ENCODE data around the gene MORN1. TPM values are rescaled to one million over a fixed set of nuclear protein-coding genes. Genes with fewer than 3 reads are reported as not detected.

Gene MORN1
- total and polyA plus RNA-seq, 10 of the 15 experiments (the other 5 are each of a cell fraction or from before 2014, with no cell fraction given) = 0.76 to 7.9 (median 5.5) TPM

- peaks cover 12% of the 10 kb centered on the region for H3K79me2 ChIP-seq (ENCODE audit: control insufficient read depth, insufficient read depth, low read length)
- ATAC-seq (no peak), DNase-seq (ENCODE audit: low read depth, low spot score) (no peak), FAIRE-seq (no peak)
- ChIA-PET RAD21 (ENCODE audit: unreplicated experiment) (no interaction called here), CTCF (no interaction called here), POLR2A (no interaction called here), SMC1A (ENCODE audit: uncharacterized antibody, unreplicated experiment) (no interaction called here)
- no peak overlapping the region for H3K9ac ChIP-seq (ENCODE audit: control insufficient read depth, insufficient read depth, low read length)
- no peak overlapping the region for H3K27ac ChIP-seq (ENCODE audit: control insufficient read depth, insufficient read depth)
- 75% methylated on average over 6 of the region's 8 CpGs for WGBS (ENCODE audit: insufficient coverage, insufficient replicate concordance, low lambda C conversion rate, missing lambda C conversion rate)
- no peaks in the 10 kb centered on the region for H3K27me3 ChIP-seq (replicated peaks in 1 of 2; ENCODE audit: control insufficient read depth in 2 of 2, insufficient read depth in 2 of 2, low read length in 1 of 2)
- H3K4me2 ChIP-seq (ENCODE audit: control insufficient read depth, insufficient read depth) = no peak overlapping the region
- in situ Hi-C loops (cut with MboI) (no loop called here), intact Hi-C loops (cut with micrococcal nuclease; ENCODE audit: unreplicated experiment) (no loop called here)
- H3K36me3 ChIP-seq (ENCODE audit: control insufficient read depth in 2 of 2, insufficient read depth in 2 of 2, low read length in 1 of 2) = peaks cover 5 to 12% of the 10 kb centered on the region in 2 experiments
- H3K4me3 ChIP-seq = no peak overlapping the region
- TF ChIP-seq NR2C2 (IDR thresholded peaks at IDR 0.05; ENCODE audit: borderline replicate concordance, control insufficient read depth, insufficient read length, low read depth) = no peak
- TF ChIP-seq ZSCAN29 (IDR thresholded peaks at IDR 0.05) = no peak
- no peak for TF ChIP-seq SREBF1 (IDR thresholded peaks at IDR 0.05; ENCODE audit: low read length)
- no peak for TF ChIP-seq CHD2 (IDR thresholded peaks at IDR 0.05; ENCODE audit: borderline replicate concordance, low read depth, low read length)
- no peak for TF ChIP-seq ZNF592 (IDR thresholded peaks at IDR 0.05)
- TF ChIP-seq ZBTB40 (IDR thresholded peaks at IDR 0.05; ENCODE audit: borderline replicate concordance) = no peak
- TF ChIP-seq YBX1 (IDR thresholded peaks at IDR 0.05) = no peak
- no peak for TF ChIP-seq CBX5 (IDR thresholded peaks at IDR 0.05; ENCODE audit: low read depth)
- no peak for TF ChIP-seq MTA2 (IDR thresholded peaks at IDR 0.05; ENCODE audit: low read depth)
- no peak for TF ChIP-seq PAX5 (IDR thresholded peaks at IDR 0.05; ENCODE audit: borderline replicate concordance, low read depth, low read length)
- no peak for TF ChIP-seq NRF1 (conservative IDR thresholded peaks at IDR 0.05; ENCODE audit: low read depth, low read length)
- TF ChIP-seq SIX5 (IDR thresholded peaks at IDR 0.05; ENCODE audit: low read depth, low read length, severe bottlenecking) = no peak
- TF ChIP-seq BCL3 (IDR thresholded peaks at IDR 0.05; ENCODE audit: borderline replicate concordance, insufficient read depth, low read depth, low read length, poor library complexity, severe bottlenecking) = no peak
- TF ChIP-seq GATAD2B (conservative IDR thresholded peaks at IDR 0.05; ENCODE audit: low read depth) = no peak
- TF ChIP-seq TBL1XR1 (IDR thresholded peaks at IDR 0.05; ENCODE audit: low read depth, low read length) = no peak
- BruUV-seq (replicated peaks) = no TSS peak
- no peak overlapping the region for H2AFZ ChIP-seq (ENCODE audit: control insufficient read depth, low read depth, low read length)
- H4K20me1 ChIP-seq (ENCODE audit: control insufficient read depth, insufficient read depth) = no peaks in the 10 kb centered on the region
- H3K4me1 ChIP-seq (ENCODE audit: control insufficient read depth, insufficient read depth, low read length) = peaks cover 4% of the 10 kb centered on the region; the same call in 1 of the 2 replicates
- H3K9me3 ChIP-seq (replicated peaks; ENCODE audit: control insufficient read depth, insufficient read depth, low read length) = no peaks in the 10 kb centered on the region
Measured at GRCh38 chr1:2407991-2408275, 16.6 kb upstream of the MORN1 start.

Data from GM12878 (cell line).